GM23338 (cell line): ENCODE data around the gene NFS1. TPM values are rescaled to one million over a fixed set of nuclear protein-coding genes. Genes with fewer than 3 reads are reported as not detected.

Experiments
- ATAC-seq: fragments of 200-7000 bp; cut with Tn5 transposase; 3 replicates; pipeline ENCODE4 v1.9.1; 2020
- DNase-seq: peaks from one replicate; pipeline ENCODE4 v3.0.0-alpha.2; 2015; ENCODE audit warnings: low spot score
- H2AFZ ChIP-seq: fragments of 200-600 bp; sonication (generic); 2 replicates; pipeline ENCODE4 v1.8.0; 2016; ENCODE audit warnings: antibody characterized with exemption, mild to moderate bottlenecking, moderate library complexity
- H3F3A ChIP-seq: fragments of 200-600 bp; sonication (generic); replicated peaks from 2 replicates; pipeline ENCODE4 v1.8.0; 2017; ENCODE audit warnings: antibody characterized with exemption, mixed run types, low read depth
- H3K27ac ChIP-seq: fragments of 200-600 bp; sonication (generic); 2 replicates; pipeline ENCODE4 v1.6.1; 2016; ENCODE audit warnings: low read depth
- H3K27me3 ChIP-seq: fragments of 200-600 bp; sonication (generic); 2 replicates; pipeline ENCODE4 v1.8.0; 2016; ENCODE audit warnings: mild to moderate bottlenecking, mixed run types, moderate library complexity; ENCODE audit not compliant: insufficient read depth
- H3K36me3 ChIP-seq: fragments of 200-600 bp; sonication (generic); 2 replicates; pipeline ENCODE4 v1.8.0; 2016; ENCODE audit warnings: mild to moderate bottlenecking; ENCODE audit not compliant: insufficient read depth
- H3K4me1 ChIP-seq: fragments of 200-600 bp; sonication (generic); 2 replicates; pipeline ENCODE4 v1.8.0; 2016; ENCODE audit warnings: mild to moderate bottlenecking, moderate library complexity; ENCODE audit not compliant: insufficient read depth
- H3K4me2 ChIP-seq: fragments of 200-600 bp; sonication (generic); 2 replicates; pipeline ENCODE4 v1.7.1; 2017; ENCODE audit warnings: mixed run types
- H3K4me3 ChIP-seq: fragments of 200-600 bp; sonication (generic); 2 replicates; pipeline ENCODE4 v1.6.1; 2016; ENCODE audit warnings: mixed run types
- H3K79me2 ChIP-seq: fragments of 200-600 bp; sonication (generic); replicated peaks from 2 replicates; pipeline ENCODE4 v1.8.0; 2017; ENCODE audit warnings: mild to moderate bottlenecking; ENCODE audit not compliant: insufficient read depth
- H3K9me2 ChIP-seq: fragments of 200-600 bp; sonication (generic); 2 replicates; pipeline ENCODE4 v1.8.0; 2017; ENCODE audit not compliant: insufficient read depth
- H4K20me1 ChIP-seq: fragments of 200-600 bp; sonication (generic); replicated peaks from 2 replicates; pipeline ENCODE4 v1.8.0; 2017; ENCODE audit warnings: mild to moderate bottlenecking; ENCODE audit not compliant: insufficient read depth
- H3K27ac Mint-ChIP-seq: 2 replicates; pipeline ENCODE4 v1.8.0; 2020; ENCODE audit warnings: inconsistent platforms, mild to moderate bottlenecking, moderate library complexity, mixed read lengths
- H3K27me3 Mint-ChIP-seq: 3 replicates; pipeline ENCODE4 v1.8.0; 2022; ENCODE audit warnings: low read depth, mild to moderate bottlenecking, moderate library complexity, mixed read lengths, inconsistent platforms; ENCODE audit not compliant: insufficient read depth, poor library complexity
- H3K36me3 Mint-ChIP-seq: 3 replicates; pipeline ENCODE4 v1.8.0; 2021; ENCODE audit warnings: low read depth, mild to moderate bottlenecking, inconsistent platforms, moderate library complexity, mixed read lengths
- H3K4me1 Mint-ChIP-seq: 3 replicates; pipeline ENCODE4 v1.8.0; 2020; ENCODE audit warnings: mild to moderate bottlenecking, inconsistent platforms, mixed read lengths
- H3K4me3 Mint-ChIP-seq: 3 replicates; pipeline ENCODE4 v1.8.0; 2021; ENCODE audit warnings: moderate library complexity, mild to moderate bottlenecking, inconsistent platforms, mixed read lengths
- H3K9me3 Mint-ChIP-seq: 3 replicates; pipeline ENCODE4 v1.8.0; 2020; ENCODE audit warnings: moderate library complexity, mild to moderate bottlenecking, inconsistent platforms, mixed read lengths
- CREB1 ChIP-seq: fragments of 250-450 bp; sonication (Bioruptor Pico); IDR thresholded peaks from 2 replicates; pipeline ENCODE4 v1.5.0; 2020; ENCODE audit warnings: low read depth, mild to moderate bottlenecking, moderate library complexity
- CTCF ChIP-seq, 2 experiments: fragments of 200-600 bp in 1 of 2; sonication (generic) in 1 of 2; conservative IDR thresholded peaks; 2 replicates each; pipeline versions ENCODE4 v1.5.1 to v1.6.1; 2016 to 2017; ENCODE audit warnings: antibody characterized with exemption in 2 of 2, low read depth in 2 of 2, mild to moderate bottlenecking in 2 of 2, moderate library complexity in 1 of 2
- EZH2 ChIP-seq: fragments of 200-600 bp; sonication (generic); IDR thresholded peaks from one replicate; pipeline ENCODE4 v1.8.0; 2017; ENCODE audit warnings: antibody characterized with exemption, mild to moderate bottlenecking, low read depth; ENCODE audit not compliant: unreplicated experiment
- EZH2phosphoT487 ChIP-seq: fragments of 200-600 bp; sonication (generic); IDR thresholded peaks from one replicate; pipeline ENCODE4 v1.8.1; 2018; ENCODE audit warnings: antibody characterized with exemption; ENCODE audit not compliant: unreplicated experiment
- JUNB ChIP-seq: IDR thresholded peaks from one replicate; pipeline ENCODE4 v1.6.1; 2016; ENCODE audit warnings: antibody characterized with exemption; ENCODE audit not compliant: unreplicated experiment
- NANOG ChIP-seq: IDR thresholded peaks from 2 replicates; pipeline ENCODE4 v1.6.1; 2016; ENCODE audit warnings: antibody characterized with exemption, borderline replicate concordance
- POLR2AphosphoS5 ChIP-seq: IDR thresholded peaks from 2 replicates; pipeline ENCODE4 v1.6.1; 2016; ENCODE audit warnings: antibody characterized with exemption, low read depth
- STAT1 ChIP-seq: IDR thresholded peaks from one replicate; pipeline ENCODE4 v1.6.1; 2016; ENCODE audit warnings: antibody characterized with exemption; ENCODE audit not compliant: unreplicated experiment
- ZNF114 ChIP-seq: fragments of 250-450 bp; sonication (Bioruptor Pico); IDR thresholded peaks from 2 replicates; pipeline ENCODE4 v1.5.0; 2020; ENCODE audit warnings: mild to moderate bottlenecking, moderate library complexity
- ZNF331 ChIP-seq: fragments of 250-450 bp; sonication (Bioruptor Pico); IDR thresholded peaks from 2 replicates; pipeline ENCODE4 v1.5.0; 2020; ENCODE audit warnings: low read depth, mild to moderate bottlenecking, moderate library complexity
- ZNF462 ChIP-seq: fragments of 250-450 bp; sonication (Bioruptor Pico); IDR thresholded peaks from 2 replicates; pipeline ENCODE4 v1.5.0; 2020; ENCODE audit warnings: mild to moderate bottlenecking, moderate library complexity
- polyA plus RNA-seq: library from polyadenylated mRNA; unstranded; fragments of >200 nt; fragmentation: Nextera tagmentation; extraction: Ambion mirVana; gene quantifications from 2 replicates; pipeline ENCODE4 v1.2.1, GENCODE V29; 2016
- total RNA-seq: library from RNA; depleted of rRNA; stranded (reverse); fragments of >200 nt; shearing (Covaris generic); gene quantifications from 2 replicates; pipeline ENCODE4 v1.2.3, GENCODE V29; 2014
- TF ChIP-seq, protein P1 (sequence below): IDR thresholded peaks from 2 replicates; pipeline ENCODE4 v1.6.1; 2016; ENCODE audit warnings: antibody characterized with exemption
- TF ChIP-seq, protein P2 (sequence below): IDR thresholded peaks from one replicate; pipeline ENCODE4 v1.6.1; 2018; ENCODE audit warnings: antibody characterized with exemption; ENCODE audit not compliant: unreplicated experiment

NFS1 gene
- total and polyA plus RNA-seq, 2 experiments from 2014 or later = 22.8 to 35.7 TPM

GRCh38 chr20:35738410-35739179, 39.4 kb upstream of the NFS1 start:
- ATAC-seq (no peak), DNase-seq (no peak)
- Histone ChIP-seq H3K4me3 (no peak overlapping the region), H3K9me2 (no peaks in the 10 kb centered on the region), H4K20me1 (peaks cover 72% of the 10 kb centered on the region), H3K4me2 (no peak overlapping the region), H3F3A (peaks cover 13% of the 10 kb centered on the region; the same call in 1 of the 2 replicates), H3K79me2 (peaks cover 84% of the 10 kb centered on the region), H3K27ac (peak overlapping the region; percentile 28; the same call in 1 of the 2 replicates), H3K4me1 (peaks cover 17% of the 10 kb centered on the region), H3K27me3 (no peaks in the 10 kb centered on the region), H2AFZ (no peak overlapping the region), H3K36me3 (peaks cover 63% of the 10 kb centered on the region)
- no peak for TF ChIP-seq CTCF (conservative IDR thresholded peaks at IDR 0.05; ENCODE audit: low read depth in 2 of 2)
- TF ChIP-seq JUNB = no peak
- TF ChIP-seq, protein P1, sequence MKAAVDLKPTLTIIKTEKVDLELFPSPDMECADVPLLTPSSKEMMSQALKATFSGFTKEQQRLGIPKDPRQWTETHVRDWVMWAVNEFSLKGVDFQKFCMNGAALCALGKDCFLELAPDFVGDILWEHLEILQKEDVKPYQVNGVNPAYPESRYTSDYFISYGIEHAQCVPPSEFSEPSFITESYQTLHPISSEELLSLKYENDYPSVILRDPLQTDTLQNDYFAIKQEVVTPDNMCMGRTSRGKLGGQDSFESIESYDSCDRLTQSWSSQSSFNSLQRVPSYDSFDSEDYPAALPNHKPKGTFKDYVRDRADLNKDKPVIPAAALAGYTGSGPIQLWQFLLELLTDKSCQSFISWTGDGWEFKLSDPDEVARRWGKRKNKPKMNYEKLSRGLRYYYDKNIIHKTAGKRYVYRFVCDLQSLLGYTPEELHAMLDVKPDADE = no peak
- TF ChIP-seq STAT1 = no peak
- TF ChIP-seq EZH2 = no peak
- TF ChIP-seq NANOG = no peak
- TF ChIP-seq ZNF114 (CRISPR knock-in tag) = no peak
- TF ChIP-seq, protein P2, sequence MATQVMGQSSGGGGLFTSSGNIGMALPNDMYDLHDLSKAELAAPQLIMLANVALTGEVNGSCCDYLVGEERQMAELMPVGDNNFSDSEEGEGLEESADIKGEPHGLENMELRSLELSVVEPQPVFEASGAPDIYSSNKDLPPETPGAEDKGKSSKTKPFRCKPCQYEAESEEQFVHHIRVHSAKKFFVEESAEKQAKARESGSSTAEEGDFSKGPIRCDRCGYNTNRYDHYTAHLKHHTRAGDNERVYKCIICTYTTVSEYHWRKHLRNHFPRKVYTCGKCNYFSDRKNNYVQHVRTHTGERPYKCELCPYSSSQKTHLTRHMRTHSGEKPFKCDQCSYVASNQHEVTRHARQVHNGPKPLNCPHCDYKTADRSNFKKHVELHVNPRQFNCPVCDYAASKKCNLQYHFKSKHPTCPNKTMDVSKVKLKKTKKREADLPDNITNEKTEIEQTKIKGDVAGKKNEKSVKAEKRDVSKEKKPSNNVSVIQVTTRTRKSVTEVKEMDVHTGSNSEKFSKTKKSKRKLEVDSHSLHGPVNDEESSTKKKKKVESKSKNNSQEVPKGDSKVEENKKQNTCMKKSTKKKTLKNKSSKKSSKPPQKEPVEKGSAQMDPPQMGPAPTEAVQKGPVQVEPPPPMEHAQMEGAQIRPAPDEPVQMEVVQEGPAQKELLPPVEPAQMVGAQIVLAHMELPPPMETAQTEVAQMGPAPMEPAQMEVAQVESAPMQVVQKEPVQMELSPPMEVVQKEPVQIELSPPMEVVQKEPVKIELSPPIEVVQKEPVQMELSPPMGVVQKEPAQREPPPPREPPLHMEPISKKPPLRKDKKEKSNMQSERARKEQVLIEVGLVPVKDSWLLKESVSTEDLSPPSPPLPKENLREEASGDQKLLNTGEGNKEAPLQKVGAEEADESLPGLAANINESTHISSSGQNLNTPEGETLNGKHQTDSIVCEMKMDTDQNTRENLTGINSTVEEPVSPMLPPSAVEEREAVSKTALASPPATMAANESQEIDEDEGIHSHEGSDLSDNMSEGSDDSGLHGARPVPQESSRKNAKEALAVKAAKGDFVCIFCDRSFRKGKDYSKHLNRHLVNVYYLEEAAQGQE = no peak
- no peak for TF ChIP-seq ZNF462
- TF ChIP-seq EZH2phosphoT487 = no peak
- no peak for TF ChIP-seq POLR2AphosphoS5
- TF ChIP-seq ZNF331 = no peak
- TF ChIP-seq CREB1 = no peak
- peaks cover 28% of the 10 kb centered on the region for H3K4me1 Mint-ChIP-seq
- H3K27me3 Mint-ChIP-seq = peaks cover 24% of the 10 kb centered on the region
- peaks cover 4% of the 10 kb centered on the region; the same call in 1 of the 3 replicates for H3K9me3 Mint-ChIP-seq
- peak overlapping the region; percentile 11; the same call in 1 of the 2 replicates for H3K27ac Mint-ChIP-seq
- peak overlapping the region; percentile 48; the same call in 2 of the 3 replicates for H3K4me3 Mint-ChIP-seq
- peaks cover 82% of the 10 kb centered on the region for H3K36me3 Mint-ChIP-seq
